HL-60/S4 (cell line): ENCODE data around the gene SRSF9.
"Not testable (repeated sequence)": the region's sequence is repeated elsewhere in the genome, so short reads cannot be mapped to it uniquely, and the experiment has no call there.

Source experiments
- in situ Hi-C: fragments of 300-500 bp; cut with MboI; formaldehyde crosslinking; loops from 2 replicates; pipeline ENCODE4 v1.14.3; 2022; ENCODE audit warnings: low sequenced_read_pairs

The SRSF9 gene

GRCh38 chr12:120453060-120453750 is 16.3 kb downstream of the SRSF9 start:
- in situ Hi-C loops: no loop called here

- in situ Hi-C loops: not testable (repeated sequence)
These were observed 17.0 kb downstream of the SRSF9 start for GRCh38 chr12:120452524-120452923.

DNA sequence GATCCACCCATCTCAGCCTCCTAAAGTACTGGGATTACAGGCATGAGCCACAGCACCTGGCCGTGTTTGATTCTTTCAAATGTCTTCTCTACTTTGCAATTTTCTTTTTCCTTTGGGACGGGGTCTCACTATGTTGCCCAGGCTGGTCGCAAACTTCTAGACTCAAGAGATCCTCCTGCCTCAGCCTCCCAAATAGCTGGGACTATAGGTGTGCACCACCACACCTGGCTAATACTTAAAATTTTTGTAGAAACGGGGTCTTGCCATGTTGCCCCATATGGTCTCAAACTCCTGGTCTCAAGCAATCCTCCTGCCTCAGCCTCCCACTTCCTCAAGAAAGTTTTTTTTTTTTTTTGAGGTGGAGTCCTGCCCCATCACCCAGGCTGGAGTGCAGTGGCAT is 21.6 kb downstream of the SRSF9 start:
- in situ Hi-C loops: no loop called here

GRCh38 chr12:120446844-120447178 is 22.7 kb downstream of the SRSF9 start:
- in situ Hi-C loops: not testable (repeated sequence)

GRCh38 chr12:120445911-120446843 is 23.4 kb downstream of the SRSF9 start, which contains the start of the genes GATC and TRIAP1:
TSS of gene GATC (plus strand) at chr12:120446444. CDS start at chr12:120446481, 37 bp downstream.
TSS of gene TRIAP1 (minus strand) at chr12:120446384. CDS start at chr12:120446372, 12 bp downstream.
- in situ Hi-C loops: no loop called here

DNA sequence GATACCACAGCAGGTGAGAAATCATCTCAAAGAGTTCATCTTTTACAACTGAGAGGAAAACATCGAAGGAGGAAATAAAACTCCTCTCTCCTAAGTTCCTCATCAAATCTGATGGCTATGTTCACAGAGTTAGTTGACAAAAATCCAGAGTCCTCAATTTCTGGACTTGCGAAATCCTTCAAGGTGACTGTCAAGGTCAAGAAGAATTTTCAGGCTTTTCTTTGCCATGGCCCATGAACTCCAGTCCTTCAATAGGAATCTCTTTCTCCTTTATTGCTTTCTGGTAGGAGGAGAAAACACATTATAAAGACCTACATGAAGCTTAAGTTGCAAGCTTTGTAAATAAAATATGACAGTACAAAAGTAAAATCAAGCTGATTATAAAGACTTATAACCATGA is 24.9 kb downstream of the SRSF9 start:
- in situ Hi-C loops: no loop called here

- in situ Hi-C loops: no loop called here
These were observed 29.8 kb downstream of the SRSF9 start for GRCh38 chr12:120439646-120440247.

GRCh38 chr12:120438495-120439198 is 30.9 kb downstream of the SRSF9 start:
- in situ Hi-C loops: no loop called here

- in situ Hi-C loops: no loop called here
These were observed 31.6 kb downstream of the SRSF9 start, which contains the start of gene COX6A1 for GRCh38 chr12:120437735-120438494. TSS of gene COX6A1 (plus strand) at chr12:120438113. CDS start at chr12:120438127, 14 bp downstream.

GRCh38 chr12:120432772-120433525 is 36.6 kb downstream of the SRSF9 start:
- in situ Hi-C loops: no loop called here

GRCh38 chr12:120429368-120429767 is 40.2 kb downstream of the SRSF9 start:
- in situ Hi-C loops: no loop called here

- in situ Hi-C loops: no loop called here
These were observed 40.8 kb downstream of the SRSF9 start for GRCh38 chr12:120428597-120429229.

GRCh38 chr12:120425797-120426196 is 43.8 kb downstream of the SRSF9 start:
- in situ Hi-C loops: no loop called here

- in situ Hi-C loops: no loop called here
These were observed 46.6 kb downstream of the SRSF9 start for GRCh38 chr12:120422892-120423456.

DNA sequence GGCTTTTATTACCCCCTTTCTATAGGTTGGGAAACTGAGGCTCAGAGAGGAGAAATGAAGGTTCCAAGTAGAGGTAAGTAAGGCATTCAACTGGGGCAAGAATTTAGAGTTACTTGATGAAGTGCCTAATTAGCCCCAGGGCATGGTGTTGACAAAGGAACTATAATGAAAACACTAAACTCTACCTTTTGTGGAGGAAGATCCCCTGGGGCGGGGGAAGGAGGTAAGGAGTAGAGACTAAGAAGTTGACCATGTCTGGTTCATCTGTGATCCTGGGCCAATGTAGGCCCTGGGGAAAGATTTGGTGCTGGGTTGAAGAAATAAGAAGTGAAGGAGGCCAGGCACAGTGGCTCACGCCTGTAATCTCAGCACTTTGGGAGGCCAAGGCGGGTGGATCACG is 47.8 kb downstream of the SRSF9 start:
- in situ Hi-C loops: no loop called here

DNA sequence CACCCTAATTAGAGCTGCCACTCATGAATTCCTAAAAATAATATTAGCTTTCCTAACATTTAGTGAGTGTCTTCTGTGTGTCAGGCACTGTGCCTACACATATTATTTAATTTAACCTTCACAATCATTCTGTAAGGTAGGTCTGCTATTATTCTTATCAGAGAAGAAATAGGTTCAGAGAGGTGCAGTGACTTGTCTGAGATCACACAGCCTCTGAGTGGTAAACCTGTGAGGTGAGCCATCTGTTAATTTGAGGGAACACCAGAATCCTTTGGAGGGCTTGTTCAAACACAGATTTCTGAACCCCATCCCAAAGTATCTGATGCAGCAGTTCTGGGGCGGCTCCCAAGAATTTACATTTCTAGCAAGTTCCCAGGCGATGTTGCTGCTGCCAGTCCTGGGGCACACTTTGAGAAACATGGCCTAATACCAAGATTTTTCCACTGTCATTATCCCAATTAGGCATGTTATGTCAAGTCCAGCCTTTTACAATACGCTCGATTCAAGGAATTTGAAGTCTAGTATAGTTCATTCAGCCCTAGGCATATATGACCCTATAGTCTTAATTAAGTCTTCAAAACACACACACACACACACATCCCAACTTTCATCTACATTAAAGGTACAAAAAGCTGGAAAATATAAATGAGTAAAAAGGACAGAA is 51.5 kb downstream of the SRSF9 start:
- in situ Hi-C loops: no loop called here

- in situ Hi-C loops: no loop called here
These were observed 52.9 kb downstream of the SRSF9 start for GRCh38 chr12:120416490-120417216.
